Measurements from ENCODE around the gene KRT10. TPM values are rescaled to one million over a fixed set of nuclear protein-coding genes. Genes with fewer than 3 reads are reported as not detected.

The KRT10 gene
- total and polyA plus RNA-seq, 2 donors (not counting 1 experiment from before 2014, with no cell fraction given), result 14.7 to 32.9 TPM

DNA sequence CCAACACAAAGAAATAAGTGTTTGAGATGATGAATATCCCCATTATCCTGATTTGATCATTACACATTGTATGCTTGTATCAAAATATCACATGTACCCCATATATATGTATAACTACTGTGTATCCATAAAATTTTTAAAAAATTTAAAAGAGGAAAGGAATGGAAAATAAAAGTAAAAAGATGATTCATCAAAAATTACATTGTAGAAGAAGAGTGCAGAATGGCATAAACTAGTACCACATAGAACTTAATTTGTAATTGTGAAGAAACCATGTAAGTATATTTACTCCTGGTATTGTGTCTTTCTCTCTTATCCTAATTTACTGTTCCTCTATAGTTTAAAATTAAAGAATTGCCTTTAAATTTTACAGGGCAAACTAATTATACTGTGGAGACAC lies 11.5 kb upstream of the KRT10 start:
- no peak for DNase-seq
- intact Hi-C loops (cut with micrococcal nuclease), result no loop called here
- Mint-ChIP-seq H3K27ac (no peak overlapping the region), H3K4me1 (no peaks in the 10 kb centered on the region), H3K4me3 (no peak overlapping the region), H3K9me3 (ENCODE audit: insufficient read depth) (peaks cover 3% of the 10 kb centered on the region), H3K27me3 (no peaks in the 10 kb centered on the region)
- ChIA-PET CTCF (no interaction called here), POLR2A (no interaction called here)
- Histone ChIP-seq H2AFZ (ENCODE audit: insufficient read depth, low read depth, low read length, poor library complexity, severe bottlenecking) (no peak overlapping the region), H4K20me1 (ENCODE audit: control insufficient read depth, insufficient read depth, low read length, poor library complexity, severe bottlenecking) (no peaks in the 10 kb centered on the region), H3K27me3 (replicated peaks in 1 of 4; ENCODE audit: control extremely low read depth in 1 of 4, control insufficient read depth in 3 of 4, insufficient read depth in 4 of 4, low read length in 3 of 4) (no peaks in the 10 kb centered on the region), H3K4me1 (ENCODE audit: control insufficient read depth in 2 of 2, insufficient read depth in 2 of 2, low read length in 2 of 2) (no peaks in the 10 kb centered on the region), H3K79me2 (ENCODE audit: control insufficient read depth, insufficient read depth, low read length) (no peaks in the 10 kb centered on the region), H3K9ac (ENCODE audit: low read length) (no peak overlapping the region), H3K4me3 (ENCODE audit: control extremely low read depth in 1 of 5, extremely low read depth in 1 of 5, insufficient read depth in 1 of 5, low read depth in 2 of 5, low read length in 4 of 5) (no peak overlapping the region), H3K36me3 (replicated peaks in 1 of 2; ENCODE audit: control extremely low read depth in 1 of 2, control insufficient read depth in 1 of 2, extremely low read depth in 1 of 2, insufficient read depth in 2 of 2, low read length in 1 of 2) (peaks cover 0 to 1% of the 10 kb centered on the region in 2 experiments), H3K27ac (ENCODE audit: low read length in 2 of 2) (no peak overlapping the region), H3K4me2 (replicated peaks; ENCODE audit: low read depth, low read length, poor library complexity, severe bottlenecking) (no peak overlapping the region), H3K9me3 (ENCODE audit: control extremely low read depth in 1 of 3, control insufficient read depth in 2 of 3, insufficient read depth in 1 of 3, low read length in 2 of 3) (no peaks in the 10 kb centered on the region)
- TF ChIP-seq, protein P1, sequence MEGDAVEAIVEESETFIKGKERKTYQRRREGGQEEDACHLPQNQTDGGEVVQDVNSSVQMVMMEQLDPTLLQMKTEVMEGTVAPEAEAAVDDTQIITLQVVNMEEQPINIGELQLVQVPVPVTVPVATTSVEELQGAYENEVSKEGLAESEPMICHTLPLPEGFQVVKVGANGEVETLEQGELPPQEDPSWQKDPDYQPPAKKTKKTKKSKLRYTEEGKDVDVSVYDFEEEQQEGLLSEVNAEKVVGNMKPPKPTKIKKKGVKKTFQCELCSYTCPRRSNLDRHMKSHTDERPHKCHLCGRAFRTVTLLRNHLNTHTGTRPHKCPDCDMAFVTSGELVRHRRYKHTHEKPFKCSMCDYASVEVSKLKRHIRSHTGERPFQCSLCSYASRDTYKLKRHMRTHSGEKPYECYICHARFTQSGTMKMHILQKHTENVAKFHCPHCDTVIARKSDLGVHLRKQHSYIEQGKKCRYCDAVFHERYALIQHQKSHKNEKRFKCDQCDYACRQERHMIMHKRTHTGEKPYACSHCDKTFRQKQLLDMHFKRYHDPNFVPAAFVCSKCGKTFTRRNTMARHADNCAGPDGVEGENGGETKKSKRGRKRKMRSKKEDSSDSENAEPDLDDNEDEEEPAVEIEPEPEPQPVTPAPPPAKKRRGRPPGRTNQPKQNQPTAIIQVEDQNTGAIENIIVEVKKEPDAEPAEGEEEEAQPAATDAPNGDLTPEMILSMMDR (IDR thresholded peaks at IDR 0.05), result no peak
- no peak for TF ChIP-seq EZH2 (IDR thresholded peaks at IDR 0.05; ENCODE audit: borderline replicate concordance, insufficient read depth, low read depth, low read length, poor library complexity, severe bottlenecking)
- no peak for ATAC-seq (ENCODE audit: low read depth)

DNA sequence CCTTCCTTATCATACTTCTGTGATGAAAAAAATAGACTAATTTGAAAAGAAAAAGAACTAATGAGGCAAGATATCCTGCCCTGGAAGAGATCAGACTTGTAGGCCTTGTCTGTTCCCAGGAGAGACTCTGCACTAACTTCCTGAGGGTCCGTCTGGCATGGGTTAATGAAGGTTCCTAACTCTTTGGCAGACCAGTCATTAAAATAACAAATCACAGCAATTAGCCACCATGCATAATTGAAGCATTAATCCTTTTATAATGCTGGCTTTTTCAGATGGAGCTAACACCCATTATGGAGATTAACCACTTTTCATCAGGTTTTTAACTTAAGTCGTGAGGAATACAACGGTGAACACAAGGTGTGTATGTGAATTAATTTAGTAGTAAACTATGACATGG lies 10.4 kb upstream of the KRT10 start:
- peaks cover 3% of the 10 kb centered on the region for H3K79me2 ChIP-seq (ENCODE audit: control insufficient read depth, insufficient read depth, low read length)
- H3K4me1 Mint-ChIP-seq, result no peaks in the 10 kb centered on the region
- POLR2A ChIA-PET, result no interaction called here

More for the DNA sequence above, 10.4 kb upstream of the KRT10 start:
- H3K27me3 Mint-ChIP-seq, result peaks cover 6% of the 10 kb centered on the region
- DNase-seq (no peak), ATAC-seq (ENCODE audit: low read depth) (no peak)
- TF ChIP-seq EZH2 (IDR thresholded peaks at IDR 0.05; ENCODE audit: borderline replicate concordance, insufficient read depth, low read depth, low read length, poor library complexity, severe bottlenecking), result no peak
- TF ChIP-seq, protein P1 (IDR thresholded peaks at IDR 0.05), result no peak
- no peak overlapping the region for H3K4me2 ChIP-seq (replicated peaks; ENCODE audit: low read depth, low read length, poor library complexity, severe bottlenecking)
- CTCF ChIA-PET, result no interaction called here
- no peak overlapping the region for H3K9ac ChIP-seq (ENCODE audit: low read length)
- H3K9me3 Mint-ChIP-seq (ENCODE audit: insufficient read depth), result peaks cover 3% of the 10 kb centered on the region
- no peak overlapping the region for H3K27ac Mint-ChIP-seq
- H3K4me1 ChIP-seq (ENCODE audit: control insufficient read depth in 2 of 2, insufficient read depth in 2 of 2, low read length in 2 of 2), result no peaks in the 10 kb centered on the region
- H3K36me3 ChIP-seq (replicated peaks in 1 of 2; ENCODE audit: control extremely low read depth in 1 of 2, control insufficient read depth in 1 of 2, extremely low read depth in 1 of 2, insufficient read depth in 2 of 2, low read length in 1 of 2), result peaks cover 0 to 1% of the 10 kb centered on the region in 2 experiments
- H3K27ac ChIP-seq (ENCODE audit: low read length in 2 of 2), result no peak overlapping the region
- intact Hi-C loops (cut with micrococcal nuclease), result no loop called here
- no peak overlapping the region for H3K4me3 ChIP-seq (ENCODE audit: control extremely low read depth in 1 of 5, extremely low read depth in 1 of 5, insufficient read depth in 1 of 5, low read depth in 2 of 5, low read length in 4 of 5)
- WGBS (ENCODE audit: insufficient coverage), result 67% methylated on average over 1 of the region's 3 CpGs
- H3K27me3 ChIP-seq (replicated peaks in 1 of 4; ENCODE audit: control extremely low read depth in 1 of 4, control insufficient read depth in 3 of 4, insufficient read depth in 4 of 4, low read length in 3 of 4), result no peaks in the 10 kb centered on the region
- H3K9me3 ChIP-seq (ENCODE audit: control extremely low read depth in 1 of 3, control insufficient read depth in 2 of 3, insufficient read depth in 1 of 3, low read length in 2 of 3), result no peaks in the 10 kb centered on the region
- H4K20me1 ChIP-seq (ENCODE audit: control insufficient read depth, insufficient read depth, low read length, poor library complexity, severe bottlenecking), result no peaks in the 10 kb centered on the region
- no peak overlapping the region for H2AFZ ChIP-seq (ENCODE audit: insufficient read depth, low read depth, low read length, poor library complexity, severe bottlenecking)
- no peak overlapping the region for H3K4me3 Mint-ChIP-seq

All from B cell (primary cell).